SK-N-SH treated with all-trans-retinoic acid at 6 μM for 48 hours (cell line): ENCODE data around the gene PNMT.

Experiments
- ATAC-seq: fragments of 200-7000 bp; cut with Tn5 transposase; 3 replicates; pipeline ENCODE4 v1.9.1; 2020; ENCODE audit warnings: mild to moderate bottlenecking, moderate library complexity
- ARNTL ChIP-seq: fragments of 450-650 bp; formaldehyde crosslinking; IDR thresholded peaks from 2 replicates; pipeline ENCODE4 v1.5.0; 2020; ENCODE audit warnings: low read depth, mild to moderate bottlenecking, moderate library complexity, borderline replicate concordance
- BACH2 ChIP-seq: fragments of 250-450 bp; sonication (Bioruptor Pico); IDR thresholded peaks from 2 replicates; pipeline ENCODE4 v1.9.0; 2021; ENCODE audit warnings: mild to moderate bottlenecking, borderline replicate concordance
- CSDC2 ChIP-seq: fragments of 250-450 bp; sonication (Bioruptor Pico); IDR thresholded peaks from 2 replicates; pipeline ENCODE4 v1.5.0; 2020; ENCODE audit warnings: mild to moderate bottlenecking, moderate library complexity
- CSRNP3 ChIP-seq: fragments of 250-450 bp; sonication (Bioruptor Pico); IDR thresholded peaks from 2 replicates; pipeline ENCODE4 v1.5.1; 2021; ENCODE audit warnings: mild to moderate bottlenecking, moderate library complexity
- ESRRG ChIP-seq: fragments of 250-450 bp; sonication (Bioruptor Pico); IDR thresholded peaks from 2 replicates; pipeline ENCODE4 v1.6.1; 2021; ENCODE audit warnings: mild to moderate bottlenecking
- GLIS3 ChIP-seq: fragments of 250-450 bp; sonication (Bioruptor Pico); IDR thresholded peaks from 2 replicates; pipeline ENCODE4 v1.5.0; 2020; ENCODE audit warnings: mild to moderate bottlenecking, moderate library complexity
- ISL1 ChIP-seq: fragments of 250-450 bp; sonication (Bioruptor Pico); IDR thresholded peaks from 2 replicates; pipeline ENCODE4 v2.1.2; 2022; ENCODE audit warnings: mild to moderate bottlenecking, moderate library complexity
- OSR1 ChIP-seq: fragments of 250-450 bp; sonication (Bioruptor Pico); IDR thresholded peaks from 2 replicates; pipeline ENCODE4 v1.8.0; 2022; ENCODE audit warnings: moderate library complexity, mild to moderate bottlenecking, inconsistent platforms
- PATZ1 ChIP-seq: fragments of 250-450 bp; sonication (Bioruptor Pico); IDR thresholded peaks from 2 replicates; pipeline ENCODE4 v1.8.0; 2020; ENCODE audit warnings: mild to moderate bottlenecking, moderate library complexity, borderline replicate concordance
- PPARA ChIP-seq: fragments of 250-450 bp; sonication (Bioruptor Pico); IDR thresholded peaks from 2 replicates; pipeline ENCODE4 v1.5.0; 2020; ENCODE audit warnings: mild to moderate bottlenecking, borderline replicate concordance
- RARB ChIP-seq: fragments of 250-450 bp; sonication (Bioruptor Pico); IDR thresholded peaks from 2 replicates; pipeline ENCODE4 v1.8.0; 2021; ENCODE audit warnings: mild to moderate bottlenecking, moderate library complexity
- SNAI2 ChIP-seq: fragments of 250-450 bp; sonication (Bioruptor Pico); IDR thresholded peaks from 2 replicates; pipeline ENCODE4 v1.5.0; 2020; ENCODE audit warnings: mild to moderate bottlenecking, moderate library complexity
- TCF4 ChIP-seq: fragments of 250-450 bp; sonication (Bioruptor Pico); IDR thresholded peaks from 2 replicates; pipeline ENCODE4 v1.8.0; 2021; ENCODE audit warnings: mild to moderate bottlenecking, moderate library complexity, borderline replicate concordance
- TOX ChIP-seq: fragments of 250-450 bp; sonication (Bioruptor Pico); IDR thresholded peaks from 2 replicates; pipeline ENCODE4 v1.8.0; 2021; ENCODE audit warnings: mild to moderate bottlenecking, moderate library complexity, borderline replicate concordance
- TSHZ2 ChIP-seq: fragments of 250-450 bp; sonication (Bioruptor Pico); IDR thresholded peaks from 2 replicates; pipeline ENCODE4 v1.5.0; 2020; ENCODE audit warnings: mild to moderate bottlenecking, moderate library complexity
- ZC3H10 ChIP-seq: fragments of 250-450 bp; sonication (Bioruptor Pico); IDR thresholded peaks from 2 replicates; pipeline ENCODE4 v1.5.1; 2021; ENCODE audit warnings: mild to moderate bottlenecking, moderate library complexity
- ZFP3 ChIP-seq: fragments of 250-450 bp; sonication (Bioruptor Pico); IDR thresholded peaks from 2 replicates; pipeline ENCODE4 v1.5.0; 2020; ENCODE audit warnings: mild to moderate bottlenecking, moderate library complexity
- ZFP30 ChIP-seq: fragments of 450-650 bp; formaldehyde crosslinking; IDR thresholded peaks from 2 replicates; pipeline ENCODE4 v1.5.0; 2022; ENCODE audit warnings: mild to moderate bottlenecking, moderate library complexity
- ZNF565 ChIP-seq: fragments of 450-650 bp; formaldehyde crosslinking; conservative IDR thresholded peaks from 2 replicates; pipeline ENCODE4 v1.5.0; 2020; ENCODE audit warnings: low read depth, mild to moderate bottlenecking, moderate library complexity
- ZNF70 ChIP-seq: fragments of 450-650 bp; formaldehyde crosslinking; IDR thresholded peaks from 2 replicates; pipeline ENCODE4 v1.5.0; 2020; ENCODE audit warnings: mild to moderate bottlenecking, moderate library complexity
- ZNF8 ChIP-seq: fragments of 450-650 bp; formaldehyde crosslinking; IDR thresholded peaks from 2 replicates; pipeline ENCODE4 v1.5.0; 2020; ENCODE audit warnings: mild to moderate bottlenecking, moderate library complexity
- TF ChIP-seq, protein P1 (sequence below): fragments of 250-450 bp; sonication (Bioruptor Pico); IDR thresholded peaks from 2 replicates; pipeline ENCODE4 v1.8.0; 2021; ENCODE audit warnings: low read depth, mild to moderate bottlenecking, moderate library complexity, borderline replicate concordance
- TF ChIP-seq, protein P2 (sequence below): fragments of 250-450 bp; sonication (Bioruptor Pico); IDR thresholded peaks from 2 replicates; pipeline ENCODE4 v1.5.1; 2020; ENCODE audit warnings: low read depth, mild to moderate bottlenecking, moderate library complexity

The PNMT gene

GRCh38 chr17:39670746-39671145 is 2.5 kb downstream of the PNMT start:
- no peak for ATAC-seq
- TF ChIP-seq OSR1 (CRISPR knock-in tag) (no peak), ZFP30 (CRISPR knock-in tag) (no peak), GLIS3 (CRISPR knock-in tag) (no peak), ZC3H10 (CRISPR knock-in tag) (no peak), CSRNP3 (no peak), ZFP3 (no peak), TSHZ2 (CRISPR knock-in tag) (no peak), CSDC2 (CRISPR knock-in tag) (no peak), PATZ1 (CRISPR knock-in tag) (no peak), ZNF565 (CRISPR knock-in tag) (no peak), ISL1 (CRISPR knock-in tag) (no peak), SNAI2 (CRISPR knock-in tag) (no peak), BACH2 (CRISPR knock-in tag) (no peak), ARNTL (CRISPR knock-in tag) (no peak)
- TF ChIP-seq, protein P1, sequence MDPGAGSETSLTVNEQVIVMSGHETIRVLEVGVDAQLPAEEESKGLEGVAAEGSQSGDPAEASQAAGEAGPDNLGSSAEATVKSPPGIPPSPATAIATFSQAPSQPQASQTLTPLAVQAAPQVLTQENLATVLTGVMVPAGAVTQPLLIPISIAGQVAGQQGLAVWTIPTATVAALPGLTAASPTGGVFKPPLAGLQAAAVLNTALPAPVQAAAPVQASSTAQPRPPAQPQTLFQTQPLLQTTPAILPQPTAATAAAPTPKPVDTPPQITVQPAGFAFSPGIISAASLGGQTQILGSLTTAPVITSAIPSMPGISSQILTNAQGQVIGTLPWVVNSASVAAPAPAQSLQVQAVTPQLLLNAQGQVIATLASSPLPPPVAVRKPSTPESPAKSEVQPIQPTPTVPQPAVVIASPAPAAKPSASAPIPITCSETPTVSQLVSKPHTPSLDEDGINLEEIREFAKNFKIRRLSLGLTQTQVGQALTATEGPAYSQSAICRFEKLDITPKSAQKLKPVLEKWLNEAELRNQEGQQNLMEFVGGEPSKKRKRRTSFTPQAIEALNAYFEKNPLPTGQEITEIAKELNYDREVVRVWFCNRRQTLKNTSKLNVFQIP (CRISPR knock-in tag) = no peak

- peak; percentile 48 for ATAC-seq
- TF ChIP-seq, protein P2, sequence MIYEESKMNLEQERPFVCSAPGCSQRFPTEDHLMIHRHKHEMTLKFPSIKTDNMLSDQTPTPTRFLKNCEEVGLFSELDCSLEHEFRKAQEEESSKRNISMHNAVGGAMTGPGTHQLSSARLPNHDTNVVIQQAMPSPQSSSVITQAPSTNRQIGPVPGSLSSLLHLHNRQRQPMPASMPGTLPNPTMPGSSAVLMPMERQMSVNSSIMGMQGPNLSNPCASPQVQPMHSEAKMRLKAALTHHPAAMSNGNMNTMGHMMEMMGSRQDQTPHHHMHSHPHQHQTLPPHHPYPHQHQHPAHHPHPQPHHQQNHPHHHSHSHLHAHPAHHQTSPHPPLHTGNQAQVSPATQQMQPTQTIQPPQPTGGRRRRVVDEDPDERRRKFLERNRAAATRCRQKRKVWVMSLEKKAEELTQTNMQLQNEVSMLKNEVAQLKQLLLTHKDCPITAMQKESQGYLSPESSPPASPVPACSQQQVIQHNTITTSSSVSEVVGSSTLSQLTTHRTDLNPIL (CRISPR knock-in tag) = no peak
- TF ChIP-seq ESRRG (CRISPR knock-in tag) = no peak
- TF ChIP-seq ISL1 (CRISPR knock-in tag) = no peak
- TF ChIP-seq CSDC2 (CRISPR knock-in tag) = no peak
- TF ChIP-seq PATZ1 (CRISPR knock-in tag) = no peak
- TF ChIP-seq TCF4 (CRISPR knock-in tag) = no peak
- TF ChIP-seq RARB (CRISPR knock-in tag) = no peak
- TF ChIP-seq ZC3H10 (CRISPR knock-in tag) = no peak
- TF ChIP-seq ZFP30 (CRISPR knock-in tag) = no peak
- no peak for TF ChIP-seq PPARA
- no peak for TF ChIP-seq ARNTL (CRISPR knock-in tag)
- TF ChIP-seq ZNF8 (CRISPR knock-in tag) = no peak
- no peak for TF ChIP-seq ZNF70 (CRISPR knock-in tag)
- TF ChIP-seq SNAI2 (CRISPR knock-in tag) = no peak
- TF ChIP-seq ZNF565 (CRISPR knock-in tag) = no peak
- TF ChIP-seq TSHZ2 (CRISPR knock-in tag) = no peak
- no peak for TF ChIP-seq TOX (CRISPR knock-in tag)
- no peak for TF ChIP-seq ZFP3
Measured at GRCh38 chr17:39671651-39672521, 3.6 kb downstream of the PNMT start.
